ENCODE data around the gene DOCK10.
"Not testable (repeated sequence)": the region's sequence is repeated elsewhere in the genome, so short reads cannot be mapped to it uniquely, and the experiment has no call there.

The DOCK10 gene

DNA sequence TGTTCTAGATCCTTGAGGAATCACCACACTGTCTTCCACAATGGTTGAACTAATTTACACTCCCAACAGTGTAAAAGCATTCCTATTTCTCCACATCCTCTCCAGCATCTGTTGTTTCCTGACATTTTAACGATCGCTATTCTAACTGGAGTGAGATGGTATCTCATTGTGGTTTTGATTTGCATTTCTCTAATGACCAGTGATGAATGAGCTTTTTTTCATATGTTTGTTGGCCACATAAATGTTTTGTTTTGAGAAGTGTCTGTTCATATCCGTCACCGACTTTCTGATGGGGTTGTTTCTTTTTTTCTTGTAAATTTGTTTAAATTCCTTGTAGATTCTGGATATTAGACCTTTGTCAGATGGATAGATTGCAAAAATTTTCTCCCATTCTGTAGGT is 5.2 kb upstream of the DOCK10 start:
- H2AK5ac ChIP-seq (ENCODE audit: low read depth, low read length), result not testable (repeated sequence)

DNA sequence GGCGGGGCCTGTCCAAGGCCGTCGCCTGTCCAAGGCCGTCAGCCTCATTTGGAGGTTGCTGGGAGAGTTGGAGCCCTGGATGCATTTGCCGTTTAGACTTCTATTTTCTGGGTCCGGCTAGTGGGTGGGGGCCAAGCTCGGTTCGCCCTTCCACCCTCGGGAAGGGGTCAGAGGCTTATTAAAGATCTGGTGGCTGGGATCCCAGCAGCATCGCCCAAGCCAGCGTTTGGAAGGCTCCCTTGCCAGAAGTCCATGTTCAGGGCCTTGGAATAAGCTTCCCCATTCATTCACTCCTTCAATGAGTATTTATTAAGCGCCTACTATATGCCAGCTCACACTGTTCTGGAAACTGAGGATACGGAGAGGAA is 516 bp upstream of the DOCK10 start:
- no peak overlapping the region for H3K18ac ChIP-seq (ENCODE audit: low read length)
- no peak overlapping the region for H3K14ac ChIP-seq (ENCODE audit: low read length)
- H3K27ac ChIP-seq (replicated peaks; ENCODE audit: low read length), result no peak overlapping the region
- H4K8ac ChIP-seq (ENCODE audit: low read depth, low read length), result no peak overlapping the region
- WGBS, 2 donors (ENCODE audit: extremely low coverage in 2 of 2, insufficient read length in 2 of 2, insufficient replicate concordance in 1 of 2), result no CpG with 5 or more reads among the region's 13 CpGs
- peak overlapping the region; percentile 83 for H3K4me2 ChIP-seq (ENCODE audit: insufficient read depth, low read length, poor library complexity, severe bottlenecking)
- H3K27me3 ChIP-seq (ENCODE audit: control insufficient read depth in 3 of 3, insufficient read depth in 3 of 3, low read depth in 1 of 3, low read length in 3 of 3), result peaks cover 6 to 44% (median 43%) of the 10 kb centered on the region in 3 experiments
- peaks cover 0 to 5% of the 10 kb centered on the region in 2 donors for H3K4me1 ChIP-seq (ENCODE audit: control insufficient read depth in 2 of 2, insufficient read depth in 1 of 2, low read depth in 1 of 2, low read length in 2 of 2)
- DNase-seq (ENCODE audit: low spot score), result no peak
- no peaks in the 10 kb centered on the region for H3K9me3 ChIP-seq (replicated peaks in 1 of 2; ENCODE audit: control insufficient read depth in 2 of 2, insufficient read depth in 1 of 2, low read depth in 1 of 2, low read length in 2 of 2)
- no peak overlapping the region for H2BK12ac ChIP-seq (ENCODE audit: low read length)
- no peak overlapping the region for H2BK15ac ChIP-seq (ENCODE audit: low read length)
- H2AFZ ChIP-seq (ENCODE audit: low read length), result peak overlapping the region; percentile 97
- peak overlapping the region; percentile 53 to 63 for H3K4me3 ChIP-seq (ENCODE audit: low read length in 2 of 2)
- H3K9ac ChIP-seq (ENCODE audit: low read depth, low read length, poor library complexity), result no peak overlapping the region
- H3K4ac ChIP-seq (ENCODE audit: low read length), result no peak overlapping the region
- H2AK5ac ChIP-seq (ENCODE audit: low read depth, low read length), result no peak overlapping the region
- H2BK5ac ChIP-seq (ENCODE audit: low read length), result no peak overlapping the region
- no peak overlapping the region for H3K23ac ChIP-seq (ENCODE audit: low read depth, low read length, poor library complexity)
- H3K36me3 ChIP-seq (replicated peaks in 1 of 2; ENCODE audit: control insufficient read depth in 2 of 2, insufficient read depth in 2 of 2, low read length in 2 of 2), result no peaks in the 10 kb centered on the region
- H2BK120ac ChIP-seq (ENCODE audit: low read depth, low read length), result no peak overlapping the region
- H4K91ac ChIP-seq (ENCODE audit: low read depth, low read length, poor library complexity), result no peak overlapping the region
- H3K79me1 ChIP-seq (ENCODE audit: low read depth, low read length), result peaks cover 1% of the 10 kb centered on the region

More for the DNA sequence above, 5.2 kb upstream of the DOCK10 start:
- H3K4ac ChIP-seq (ENCODE audit: low read length); DNase-seq (ENCODE audit: low spot score); H3K79me1 ChIP-seq (ENCODE audit: low read depth, low read length); H2BK15ac ChIP-seq (ENCODE audit: low read length); H2BK120ac ChIP-seq (ENCODE audit: low read depth, low read length); H3K36me3 ChIP-seq (replicated peaks in 1 of 2; ENCODE audit: control insufficient read depth in 2 of 2, insufficient read depth in 2 of 2, low read length in 2 of 2); H3K14ac ChIP-seq (ENCODE audit: low read length); H3K4me3 ChIP-seq (ENCODE audit: low read length in 2 of 2); H3K4me2 ChIP-seq (ENCODE audit: insufficient read depth, low read length, poor library complexity, severe bottlenecking); H3K27ac ChIP-seq (replicated peaks; ENCODE audit: low read length); H3K9me3 ChIP-seq (replicated peaks in 1 of 2; ENCODE audit: control insufficient read depth in 2 of 2, insufficient read depth in 1 of 2, low read depth in 1 of 2, low read length in 2 of 2); H2BK12ac ChIP-seq (ENCODE audit: low read length); H3K23ac ChIP-seq (ENCODE audit: low read depth, low read length, poor library complexity); H4K8ac ChIP-seq (ENCODE audit: low read depth, low read length); H2BK5ac ChIP-seq (ENCODE audit: low read length); H2AFZ ChIP-seq (ENCODE audit: low read length); H4K91ac ChIP-seq (ENCODE audit: low read depth, low read length, poor library complexity); H3K4me1 ChIP-seq (ENCODE audit: control insufficient read depth in 2 of 2, insufficient read depth in 1 of 2, low read depth in 1 of 2, low read length in 2 of 2); H3K18ac ChIP-seq (ENCODE audit: low read length); H3K9ac ChIP-seq (ENCODE audit: low read depth, low read length, poor library complexity): not testable (repeated sequence)
- no CpG with 5 or more reads among the region's 4 CpGs for WGBS, 2 donors (ENCODE audit: extremely low coverage in 2 of 2, insufficient read length in 2 of 2, insufficient replicate concordance in 1 of 2)
- H3K27me3 ChIP-seq (ENCODE audit: control insufficient read depth in 3 of 3, insufficient read depth in 3 of 3, low read depth in 1 of 3, low read length in 3 of 3), result peaks cover 0 to 25% (median 20%) of the 10 kb centered on the region in 3 experiments

DNA sequence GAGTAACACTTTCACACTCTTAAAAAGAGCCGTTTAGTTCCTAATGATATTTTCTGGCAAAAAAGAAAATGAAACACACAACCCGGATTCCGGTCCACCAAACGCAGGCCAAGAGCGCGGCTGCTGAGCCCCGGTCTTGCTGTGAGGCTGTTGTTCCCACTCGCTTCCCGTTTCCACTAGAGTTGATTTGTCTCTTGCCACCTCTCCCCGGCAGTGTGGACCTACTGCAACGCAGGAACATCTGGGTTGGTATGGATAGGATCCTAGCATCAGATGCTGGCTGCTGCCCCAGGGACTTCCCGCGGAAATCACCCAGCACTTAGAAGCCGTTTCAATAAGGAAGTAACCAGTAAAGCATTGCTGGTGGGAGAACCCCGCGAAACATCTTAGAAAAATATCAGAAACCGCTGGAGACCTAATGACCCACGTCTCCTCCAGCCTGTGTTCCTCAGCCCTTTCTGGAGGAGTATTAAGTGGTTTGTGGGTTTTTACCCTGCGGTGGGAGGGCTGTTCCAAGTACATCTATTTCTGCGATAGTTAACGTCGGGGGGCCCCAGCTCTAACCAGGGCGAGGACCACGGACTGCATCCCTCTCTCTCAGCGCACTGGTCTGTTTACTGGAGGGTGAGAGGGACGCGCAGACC is 939 bp downstream of the DOCK10 start:
- Histone ChIP-seq H4K8ac (ENCODE audit: low read depth, low read length) (no peak overlapping the region), H3K27ac (replicated peaks; ENCODE audit: low read length) (no peak overlapping the region), H3K4ac (ENCODE audit: low read length) (no peak overlapping the region), H3K4me1 (ENCODE audit: control insufficient read depth in 2 of 2, insufficient read depth in 1 of 2, low read depth in 1 of 2, low read length in 2 of 2) (peaks cover 0 to 5% of the 10 kb centered on the region in 2 donors), H3K36me3 (replicated peaks in 1 of 2; ENCODE audit: control insufficient read depth in 2 of 2, insufficient read depth in 2 of 2, low read length in 2 of 2) (no peaks in the 10 kb centered on the region), H3K4me2 (ENCODE audit: insufficient read depth, low read length, poor library complexity, severe bottlenecking) (peak overlapping the region; percentile 83), H2AK5ac (ENCODE audit: low read depth, low read length) (peak overlapping the region; percentile 54), H3K79me1 (ENCODE audit: low read depth, low read length) (peaks cover 1% of the 10 kb centered on the region), H2BK5ac (ENCODE audit: low read length) (no peak overlapping the region), H2BK12ac (ENCODE audit: low read length) (no peak overlapping the region), H4K91ac (ENCODE audit: low read depth, low read length, poor library complexity) (no peak overlapping the region), H3K23ac (ENCODE audit: low read depth, low read length, poor library complexity) (no peak overlapping the region), H3K4me3 (ENCODE audit: low read length in 2 of 2) (peak overlapping the region; percentile 53 to 87), H3K27me3 (ENCODE audit: control insufficient read depth in 3 of 3, insufficient read depth in 3 of 3, low read depth in 1 of 3, low read length in 3 of 3) (peaks cover 6 to 44% (median 43%) of the 10 kb centered on the region in 3 experiments), H2AFZ (ENCODE audit: low read length) (peak overlapping the region; percentile 97), H3K14ac (ENCODE audit: low read length) (no peak overlapping the region), H2BK120ac (ENCODE audit: low read depth, low read length) (no peak overlapping the region), H3K9ac (ENCODE audit: low read depth, low read length, poor library complexity) (no peak overlapping the region), H3K18ac (ENCODE audit: low read length) (peak overlapping the region; percentile 86), H2BK15ac (ENCODE audit: low read length) (no peak overlapping the region), H3K9me3 (replicated peaks in 1 of 2; ENCODE audit: control insufficient read depth in 2 of 2, insufficient read depth in 1 of 2, low read depth in 1 of 2, low read length in 2 of 2) (no peaks in the 10 kb centered on the region)
- no peak for DNase-seq (ENCODE audit: low spot score)
- WGBS, 2 donors (ENCODE audit: extremely low coverage in 2 of 2, insufficient read length in 2 of 2, insufficient replicate concordance in 1 of 2), result no CpG with 5 or more reads among the region's 27 CpGs

DNA sequence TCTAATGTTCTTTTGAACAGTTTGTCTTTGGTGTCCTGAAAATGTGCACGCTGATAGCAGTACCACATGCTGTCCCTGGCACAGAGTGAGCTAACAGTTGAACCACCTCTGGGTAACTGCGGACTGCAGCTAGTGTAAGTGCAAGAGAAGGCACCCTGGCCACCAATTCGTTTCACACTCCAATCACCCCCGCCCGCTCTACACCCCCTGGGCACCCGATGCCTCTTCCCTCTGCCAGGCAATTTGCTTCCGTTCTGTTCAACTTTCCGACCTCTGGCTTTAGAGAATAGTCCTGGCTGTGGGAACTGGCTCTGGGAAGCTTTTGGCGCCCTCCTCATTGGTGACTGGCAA is 1.4 kb downstream of the DOCK10 start:
- H2AFZ ChIP-seq (ENCODE audit: low read length), result no peak overlapping the region
- WGBS, 2 donors (ENCODE audit: extremely low coverage in 2 of 2, insufficient read length in 2 of 2, insufficient replicate concordance in 1 of 2), result no CpG with 5 or more reads among the region's 9 CpGs
- no peak overlapping the region for H3K27ac ChIP-seq (replicated peaks; ENCODE audit: low read length)
- no peaks in the 10 kb centered on the region for H3K36me3 ChIP-seq (replicated peaks in 1 of 2; ENCODE audit: control insufficient read depth in 2 of 2, insufficient read depth in 2 of 2, low read length in 2 of 2)
- H3K4ac ChIP-seq (ENCODE audit: low read length), result no peak overlapping the region
- H2AK5ac ChIP-seq (ENCODE audit: low read depth, low read length), result no peak overlapping the region
- H3K79me1 ChIP-seq (ENCODE audit: low read depth, low read length), result peaks cover 1% of the 10 kb centered on the region
- no peak overlapping the region for H3K4me3 ChIP-seq (ENCODE audit: low read length in 2 of 2)
- H3K18ac ChIP-seq (ENCODE audit: low read length), result no peak overlapping the region
- no peak overlapping the region for H4K8ac ChIP-seq (ENCODE audit: low read depth, low read length)
- DNase-seq (ENCODE audit: low spot score), result no peak
- no peak overlapping the region for H4K91ac ChIP-seq (ENCODE audit: low read depth, low read length, poor library complexity)
- H2BK12ac ChIP-seq (ENCODE audit: low read length), result no peak overlapping the region
- H3K4me2 ChIP-seq (ENCODE audit: insufficient read depth, low read length, poor library complexity, severe bottlenecking), result peak overlapping the region; percentile 0
- H3K9ac ChIP-seq (ENCODE audit: low read depth, low read length, poor library complexity), result no peak overlapping the region
- H3K9me3 ChIP-seq (replicated peaks in 1 of 2; ENCODE audit: control insufficient read depth in 2 of 2, insufficient read depth in 1 of 2, low read depth in 1 of 2, low read length in 2 of 2), result no peaks in the 10 kb centered on the region
- H3K14ac ChIP-seq (ENCODE audit: low read length), result no peak overlapping the region
- H3K4me1 ChIP-seq (ENCODE audit: control insufficient read depth in 2 of 2, insufficient read depth in 1 of 2, low read depth in 1 of 2, low read length in 2 of 2), result peaks cover 0 to 5% of the 10 kb centered on the region in 2 donors
- no peak overlapping the region for H3K23ac ChIP-seq (ENCODE audit: low read depth, low read length, poor library complexity)
- no peak overlapping the region for H2BK120ac ChIP-seq (ENCODE audit: low read depth, low read length)
- H2BK5ac ChIP-seq (ENCODE audit: low read length), result no peak overlapping the region
- H3K27me3 ChIP-seq (ENCODE audit: control insufficient read depth in 3 of 3, insufficient read depth in 3 of 3, low read depth in 1 of 3, low read length in 3 of 3), result peaks cover 6 to 44% (median 43%) of the 10 kb centered on the region in 3 experiments
- H2BK15ac ChIP-seq (ENCODE audit: low read length), result no peak overlapping the region

All from neuronal stem cell (in vitro differentiated cells).